Myocyte (in vitro differentiated cells): Measurements from ENCODE around the gene GPR152. TPM values are rescaled to one million over a fixed set of nuclear protein-coding genes. Genes with fewer than 3 reads are reported as not detected.

Experiments
- DNase-seq: peaks from one replicate; pipeline ENCODE4 v3.0.0-alpha.2; 2012; ENCODE audit warnings: low read depth
- polyA plus RNA-seq: library from polyadenylated mRNA; unstranded; fragments of >200 nt; gene quantifications from one replicate; pipeline ENCODE4 v1.2.1, GENCODE V29; 2012; ENCODE audit warnings: missing spikeins
- total RNA-seq: library from RNA; depleted of rRNA; stranded (reverse); fragments of >200 nt; gene quantifications from 2 replicates; pipeline ENCODE4 v1.2.3, GENCODE V29; 2014

Gene GPR152
- not detected in 2 replicates for total RNA-seq
- not detected for polyA plus RNA-seq

DNA sequence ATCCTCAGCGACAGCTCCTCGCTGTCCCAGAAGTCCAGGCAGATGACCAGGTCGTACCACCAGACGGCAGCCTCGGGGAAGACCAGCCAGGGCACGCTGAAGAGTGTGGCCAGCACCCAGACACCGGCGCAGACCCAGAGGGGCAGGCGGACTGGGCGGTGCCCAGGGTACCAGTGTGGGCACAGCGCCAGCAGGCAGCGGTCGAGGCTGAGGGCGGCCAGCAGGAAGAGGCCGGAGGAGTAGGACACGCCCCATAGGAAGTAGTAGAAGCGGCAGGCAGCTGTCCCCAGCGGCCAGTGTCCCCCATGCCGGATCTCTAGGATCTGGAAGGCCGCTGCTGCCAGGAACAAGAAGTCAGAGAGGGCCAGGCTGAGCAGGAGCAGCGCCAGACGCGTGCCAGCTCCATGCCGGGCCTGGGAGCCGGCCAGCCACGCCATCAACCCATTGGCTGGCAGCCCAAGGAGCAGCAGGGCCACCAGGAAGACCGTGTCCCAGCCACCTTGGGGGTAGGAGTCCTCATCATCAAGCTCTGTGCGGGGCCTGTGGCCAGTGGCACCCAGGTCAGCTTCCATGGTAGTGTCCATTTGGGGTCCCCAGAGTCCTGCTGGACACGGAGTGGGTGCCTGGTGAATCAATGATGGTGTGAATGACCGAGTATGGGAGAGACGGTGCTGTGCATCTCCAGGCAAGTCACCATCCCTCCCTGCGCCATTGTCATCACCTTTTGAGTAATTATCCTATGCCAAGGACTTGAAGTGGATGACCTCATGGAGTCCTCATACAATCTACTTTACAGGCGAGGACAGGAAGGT lies at the start of gene GPR152:
TSS of gene GPR152 (minus strand) at position 589 of the 812 bp plus-strand sequence. CDS start at position 584, 5 bp downstream.
- peak; percentile 60 for DNase-seq

GRCh38 chr11:67501854-67502253 lies 49.3 kb upstream of the GPR152 start:
- DNase-seq, result no peak

GRCh38 chr11:67500831-67501715 lies 48.5 kb upstream of the GPR152 start:
- DNase-seq, result no peak

DNA sequence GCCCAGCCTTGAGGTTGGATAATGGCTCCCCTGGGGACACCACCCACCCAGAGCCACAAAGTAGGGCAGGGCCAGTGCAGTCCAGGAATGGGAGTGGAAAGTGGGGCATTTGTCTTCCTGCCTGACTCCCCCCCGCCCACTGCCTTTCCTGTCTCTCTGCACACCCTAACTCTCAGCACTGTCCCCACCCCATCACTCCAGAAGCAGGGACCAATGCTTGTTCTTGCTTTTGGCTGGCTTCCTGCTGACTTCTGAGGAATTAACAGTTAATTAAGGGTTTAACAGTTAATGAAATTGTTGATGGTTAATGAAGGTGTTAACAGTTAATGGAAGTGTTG lies 47.9 kb upstream of the GPR152 start:
- no peak for DNase-seq

GRCh38 chr11:67499808-67500483 lies 47.4 kb upstream of the GPR152 start:
- no peak for DNase-seq

DNA sequence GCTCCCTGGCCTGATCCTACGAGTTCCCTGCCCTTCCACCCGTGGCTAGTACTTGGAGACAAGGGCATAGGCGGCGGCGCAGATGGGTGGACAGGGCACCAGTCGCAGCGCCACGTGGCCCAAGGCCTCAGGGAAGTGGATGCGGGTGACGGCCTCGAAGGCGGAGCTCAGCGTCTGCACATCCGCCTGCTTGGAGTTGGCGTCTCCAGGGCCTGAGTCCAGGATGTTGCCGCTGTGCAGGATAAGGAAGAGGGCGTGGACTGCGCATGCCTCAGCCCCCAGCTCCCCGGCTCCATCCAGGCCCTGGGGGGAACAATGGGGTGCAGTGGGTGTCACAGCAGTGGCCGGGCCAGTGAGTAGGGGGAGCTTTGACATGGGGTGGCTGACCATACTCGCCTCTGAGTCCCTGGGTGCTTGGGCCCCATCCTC lies 46.0 kb upstream of the GPR152 start:
- no peak for DNase-seq

DNA sequence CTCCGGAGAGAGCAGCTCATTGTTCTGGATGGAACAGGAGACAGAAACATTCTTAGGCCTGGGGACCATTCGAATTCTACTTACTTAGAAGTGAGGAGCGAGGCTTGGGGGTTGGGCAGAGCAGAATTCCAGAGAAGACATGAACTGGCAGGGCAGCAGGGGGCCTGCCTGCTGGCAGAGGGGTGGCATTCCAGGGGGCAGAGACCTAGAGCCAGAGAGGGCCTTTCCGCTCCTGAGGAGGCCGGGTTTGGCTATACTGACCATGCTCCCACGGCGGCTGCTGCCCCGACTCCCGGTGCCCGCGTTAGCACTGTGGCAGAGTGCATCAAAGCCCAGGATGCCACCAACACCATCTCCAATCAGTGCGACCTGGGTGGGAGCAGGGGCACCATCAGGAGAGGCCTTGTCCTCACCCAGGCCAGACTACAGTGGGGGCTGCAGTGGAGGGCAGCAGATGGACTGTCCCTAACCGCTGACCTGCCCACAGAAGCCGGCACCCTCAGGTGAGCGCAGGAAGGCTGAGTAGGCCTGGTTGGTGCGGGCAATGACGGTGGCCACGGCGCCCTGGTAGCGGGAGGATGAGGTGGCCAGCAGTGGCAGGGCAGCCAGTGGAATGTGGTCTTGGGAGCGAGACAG lies 45.2 kb upstream of the GPR152 start:
- DNase-seq, result no peak

DNA sequence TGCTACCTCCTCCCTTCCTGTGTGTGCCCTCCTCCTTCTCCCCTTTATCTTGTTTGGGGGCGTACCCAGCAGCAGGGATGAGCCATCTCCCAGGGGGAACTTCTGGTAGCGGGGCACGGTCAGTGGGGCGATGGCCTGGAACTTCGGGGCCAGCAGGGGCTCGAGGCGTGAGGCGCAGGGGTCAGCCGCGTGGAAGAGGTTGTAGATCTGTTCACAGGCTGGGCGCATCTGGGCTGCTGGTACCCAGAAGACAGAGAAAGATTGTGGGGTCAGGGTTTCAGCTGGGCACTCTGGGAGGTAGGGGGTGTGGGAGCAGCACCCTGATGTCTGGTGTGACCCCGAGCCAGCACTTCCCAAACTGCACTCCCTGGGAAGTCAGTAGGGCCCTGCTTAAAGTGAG lies 43.6 kb upstream of the GPR152 start:
- DNase-seq, result no peak

DNA sequence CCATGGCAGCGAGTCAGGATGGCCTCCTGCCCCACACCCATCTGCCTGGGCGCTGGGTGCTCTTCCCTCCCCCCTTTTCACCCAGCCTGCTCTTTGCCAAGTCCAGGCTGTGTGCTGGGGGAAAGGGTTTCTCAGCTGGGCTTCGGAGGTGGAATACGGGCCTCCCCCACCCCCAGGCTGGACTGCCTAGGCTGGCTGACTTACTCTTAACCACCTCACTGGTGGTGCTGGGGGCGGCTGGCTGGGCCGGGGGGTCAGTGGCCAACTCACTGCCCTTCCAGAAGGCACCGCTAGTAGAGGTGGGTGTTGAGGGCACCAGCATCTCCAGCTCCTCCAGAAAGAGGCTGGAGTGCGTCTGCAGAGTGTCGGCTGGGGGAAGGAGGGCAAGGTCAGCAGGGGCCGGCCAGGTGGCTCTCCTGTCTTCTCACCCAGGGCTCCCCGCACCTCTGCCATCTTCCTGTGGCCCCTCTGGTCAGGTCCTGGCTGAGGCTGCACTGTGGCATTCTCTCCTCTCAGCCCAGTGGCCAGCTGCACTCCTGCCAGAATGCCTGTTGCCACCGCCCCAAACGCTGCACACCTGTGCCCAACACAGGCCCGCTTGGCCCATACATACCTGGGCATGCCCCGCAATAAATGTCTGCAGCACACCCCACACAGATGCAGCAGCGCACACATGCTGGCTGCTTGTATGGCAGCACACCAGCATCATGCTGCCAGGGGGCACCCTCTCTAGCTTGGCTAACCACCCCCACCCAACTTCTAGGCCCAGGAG lies 42.9 kb upstream of the GPR152 start:
- DNase-seq, result no peak

DNA sequence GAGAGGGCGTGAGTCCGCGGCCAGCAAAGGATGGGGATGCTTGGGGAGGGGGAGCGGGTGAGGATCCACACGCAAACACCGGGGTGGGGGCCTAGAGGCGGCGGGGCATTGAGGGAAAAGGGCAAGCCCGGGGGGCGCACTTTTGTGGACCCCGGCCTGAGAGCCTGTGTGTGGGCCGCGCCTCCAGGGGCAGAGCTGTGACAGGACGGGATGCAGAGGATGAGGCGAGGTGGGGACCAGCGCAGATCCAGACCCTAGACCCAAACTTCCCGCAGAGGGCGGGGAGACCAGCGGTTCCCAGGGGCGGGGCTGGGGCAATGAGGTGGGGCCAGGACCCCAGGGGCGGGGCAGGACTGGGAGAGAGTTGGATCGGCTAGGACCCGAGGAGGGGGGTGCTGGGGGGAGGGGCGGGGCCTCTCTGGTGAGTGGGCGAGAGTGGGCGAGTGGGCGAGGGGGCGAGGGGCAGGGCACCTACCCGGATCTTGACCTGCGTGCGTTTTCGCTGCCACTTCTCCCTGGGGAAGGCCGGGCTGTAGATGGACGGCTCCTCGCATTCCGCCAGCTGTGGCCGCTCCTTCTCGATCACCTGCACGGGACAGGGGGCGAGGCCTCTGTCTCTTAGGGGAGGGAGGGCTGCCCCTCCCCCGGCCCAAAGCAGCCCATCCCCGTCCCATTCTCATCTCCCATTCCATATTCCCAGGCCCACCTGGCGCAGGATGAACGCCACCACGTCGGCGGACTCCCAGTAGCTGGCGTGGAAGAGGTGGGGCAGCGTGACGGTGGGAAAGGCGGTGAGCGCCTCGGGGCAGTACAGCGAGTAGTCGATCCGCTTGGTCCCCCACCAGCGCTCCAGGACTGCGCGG lies 42.1 kb upstream of the GPR152 start:
- DNase-seq, result no peak

DNA sequence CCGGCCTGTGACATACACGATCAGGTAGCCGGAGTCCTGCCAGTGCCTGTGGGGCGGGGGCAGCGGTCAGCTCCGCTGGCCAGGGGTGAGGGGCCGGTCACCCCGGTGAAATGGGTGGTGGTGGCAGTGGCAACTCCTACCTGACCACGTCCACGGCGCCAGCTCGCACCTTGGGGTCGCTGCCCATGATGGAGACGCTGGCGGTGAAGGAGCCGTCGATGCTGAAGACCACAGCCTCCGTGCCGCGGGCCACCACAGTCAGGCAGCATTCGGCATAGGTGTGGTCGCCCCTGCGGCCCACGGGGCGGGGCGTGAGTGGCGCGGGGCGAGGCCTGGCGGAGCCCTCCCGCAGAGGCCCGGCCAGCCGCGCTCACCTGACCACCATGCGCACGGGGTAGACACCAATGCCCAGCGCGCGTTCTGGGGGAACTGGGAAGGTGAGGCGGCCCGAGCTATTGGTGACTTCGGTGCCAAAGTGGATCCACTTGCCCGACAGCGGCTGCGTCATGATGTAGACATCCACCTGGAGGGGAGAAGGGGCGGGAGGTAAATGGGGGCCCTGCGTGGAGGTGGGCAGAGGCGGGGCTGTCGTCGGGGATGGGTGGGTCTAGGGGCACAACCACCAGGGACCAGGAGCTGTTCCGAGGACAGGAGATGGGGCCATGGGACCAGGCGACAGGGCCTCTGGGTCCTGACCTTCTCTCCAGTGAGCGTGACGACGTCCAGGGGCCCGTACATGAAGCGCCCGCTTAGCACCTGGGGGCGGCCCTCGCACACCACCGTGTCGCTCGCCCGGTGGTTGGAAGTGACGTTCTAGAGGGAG lies 41.2 kb upstream of the GPR152 start:
- no peak for DNase-seq

- no peak for DNase-seq
Observed at GRCh38 chr11:67492801-67493547, 40.4 kb upstream of the GPR152 start.

- DNase-seq, result no peak
Observed at GRCh38 chr11:67492069-67492727, 39.7 kb upstream of the GPR152 start.

GRCh38 chr11:67491276-67492068 lies 38.9 kb upstream of the GPR152 start:
- no peak for DNase-seq

- no peak for DNase-seq
Observed at GRCh38 chr11:67490727-67491065, 38.2 kb upstream of the GPR152 start.

DNA sequence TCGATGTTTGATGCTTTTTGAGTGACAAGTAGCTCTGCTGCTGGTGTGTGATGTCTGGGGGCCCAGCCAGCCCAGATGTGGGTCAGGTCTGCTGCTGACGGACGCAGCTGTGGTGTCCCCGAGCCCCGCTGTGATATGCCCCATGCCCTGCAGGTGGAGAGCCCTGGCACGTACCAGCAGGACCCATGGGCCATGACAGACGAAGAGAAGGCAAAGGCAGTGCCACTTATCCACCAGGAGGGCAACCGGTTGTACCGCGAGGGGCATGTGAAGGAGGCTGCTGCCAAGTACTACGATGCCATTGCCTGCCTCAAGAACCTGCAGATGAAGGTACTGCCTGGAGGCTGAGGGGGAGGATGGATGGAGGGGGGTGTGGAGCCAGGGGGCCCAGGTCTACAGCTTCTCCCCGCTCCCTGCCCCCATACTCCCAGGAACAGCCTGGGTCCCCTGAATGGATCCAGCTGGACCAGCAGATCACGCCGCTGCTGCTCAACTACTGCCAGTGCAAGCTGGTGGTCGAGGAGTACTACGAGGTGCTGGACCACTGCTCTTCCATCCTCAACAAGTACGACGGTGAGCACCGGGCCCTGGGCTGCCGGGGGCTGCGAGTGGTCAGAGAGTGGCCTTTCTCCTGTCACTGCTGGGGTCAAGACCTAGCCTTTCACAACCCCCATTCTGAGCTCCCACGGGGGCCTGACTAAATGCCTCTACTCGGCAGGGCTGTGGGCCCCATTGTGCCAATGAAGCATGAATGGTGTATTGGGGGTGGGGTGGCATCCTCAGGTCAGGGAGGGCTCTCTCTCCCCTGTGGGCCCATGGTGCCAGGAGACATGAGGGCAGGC lies 37.6 kb upstream of the GPR152 start:
- DNase-seq, result no peak
